Effector memory CD8-positive, alpha-beta T cell (primary cell): Measurements from ENCODE around the gene AIDA.

Source experiments
- ATAC-seq: fragments of 150-1000 bp; cut with Tn5 transposase; replicated peaks from 2 replicates; pipeline ENCODE4 v1.10.0; 2021; ENCODE audit warnings: mild to moderate bottlenecking, moderate library complexity
- DNase-seq, 3 experiments: peaks; one replicate each; pipeline ENCODE4 v3.0.0; 2021
- H3K27ac Mint-ChIP-seq, 2 donors: one replicate each; pipeline ENCODE4 v1.8.0; 2022; ENCODE audit warnings: mild to moderate bottlenecking in 2 of 2, mixed read lengths in 2 of 2, moderate library complexity in 2 of 2
- H3K27me3 Mint-ChIP-seq, 2 donors: one replicate each; pipeline ENCODE4 v1.8.0; 2022; ENCODE audit warnings: mixed read lengths in 2 of 2
- H3K36me3 Mint-ChIP-seq: one replicate; pipeline ENCODE4 v1.8.0; 2022; ENCODE audit warnings: mild to moderate bottlenecking, moderate library complexity, mixed read lengths; ENCODE audit not compliant: insufficient read depth
- H3K4me1 Mint-ChIP-seq, 2 donors: one replicate each; pipeline ENCODE4 v1.8.0; 2022; ENCODE audit warnings: low read depth in 2 of 2, mixed read lengths in 2 of 2
- H3K4me3 Mint-ChIP-seq, 2 donors: one replicate each; pipeline ENCODE4 v1.8.0; 2022; ENCODE audit warnings: mild to moderate bottlenecking in 2 of 2, mixed read lengths in 2 of 2, moderate library complexity in 2 of 2
- H3K9me3 Mint-ChIP-seq, 2 donors: one replicate each; pipeline ENCODE4 v1.8.0; 2022; ENCODE audit warnings: mixed read lengths in 2 of 2

The AIDA gene

DNA sequence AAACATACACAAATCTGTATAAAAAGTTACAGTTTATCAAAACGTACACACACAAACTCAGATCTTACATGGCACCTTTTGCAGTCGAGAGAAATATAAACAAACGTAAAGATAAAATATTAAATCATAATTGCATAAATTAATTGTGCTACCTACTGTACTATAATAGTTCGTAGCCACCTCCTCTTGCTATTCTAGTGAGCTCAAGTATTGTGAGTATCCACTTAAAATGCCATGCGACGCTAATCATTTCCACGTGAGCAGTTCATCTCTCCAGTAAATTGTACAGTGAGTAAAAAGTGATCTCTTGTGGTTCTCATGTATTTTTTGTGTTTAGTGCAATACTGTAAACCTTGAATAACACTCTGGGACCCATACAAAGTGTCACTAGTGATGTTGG, 88.1 kb downstream of the AIDA start:
- ATAC-seq = no peak
- Mint-ChIP-seq H3K4me3 (no peak overlapping the region), H3K4me1 (peaks cover 17 to 28% of the 10 kb centered on the region in 2 donors), H3K36me3 (peaks cover 53% of the 10 kb centered on the region), H3K27me3 (no peaks in the 10 kb centered on the region), H3K9me3 (no peaks in the 10 kb centered on the region), H3K27ac (no peak overlapping the region)
- DNase-seq = no peak

DNA sequence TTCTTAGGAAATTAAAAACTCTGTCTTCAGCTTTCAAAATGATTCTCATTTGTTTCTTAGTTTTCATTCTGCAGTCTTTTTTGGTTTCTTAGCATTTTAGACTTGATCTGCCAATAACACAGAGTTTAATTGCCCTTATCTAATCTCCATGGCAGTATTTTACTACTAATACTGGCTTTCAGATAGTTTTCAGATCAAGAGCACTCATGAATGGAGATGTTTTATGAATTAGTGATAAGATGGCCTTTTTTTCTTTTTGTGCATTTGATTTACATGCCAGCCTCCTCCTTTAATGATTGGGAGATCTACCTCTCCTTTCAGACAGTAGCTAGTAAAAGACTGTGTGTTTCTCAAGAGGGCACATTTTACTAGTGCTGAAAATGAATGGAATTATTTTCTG, 88.8 kb downstream of the AIDA start:
- ATAC-seq = no peak
- Mint-ChIP-seq H3K27me3 (no peaks in the 10 kb centered on the region), H3K4me1 (peaks cover 25 to 30% of the 10 kb centered on the region in 2 donors), H3K36me3 (peaks cover 54% of the 10 kb centered on the region), H3K9me3 (no peaks in the 10 kb centered on the region), H3K4me3 (no peak overlapping the region), H3K27ac (no peak overlapping the region)
- DNase-seq = no peak

DNA sequence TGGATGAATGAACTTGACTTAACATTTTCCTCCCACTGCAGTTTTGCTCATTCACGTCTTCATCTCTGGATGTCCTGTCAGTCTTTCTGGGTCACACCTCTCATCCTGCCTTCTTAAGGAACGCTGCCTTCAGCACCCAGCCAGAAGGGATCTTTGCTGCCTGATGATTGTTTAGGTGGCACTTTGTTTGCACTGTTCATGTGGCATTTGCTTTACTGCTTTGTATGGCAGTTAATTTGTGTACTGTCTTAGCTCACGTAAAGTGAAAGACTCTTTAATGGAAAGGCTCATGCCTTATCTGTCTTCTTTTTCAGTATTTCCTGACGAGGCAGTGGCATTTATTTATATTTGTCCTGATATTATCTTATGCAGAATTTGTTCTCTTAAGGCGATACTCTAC, 89.5 kb downstream of the AIDA start:
- Mint-ChIP-seq H3K27me3 (no peaks in the 10 kb centered on the region), H3K4me1 (peaks cover 25 to 30% of the 10 kb centered on the region in 2 donors), H3K4me3 (no peak overlapping the region), H3K36me3 (peaks cover 53% of the 10 kb centered on the region), H3K9me3 (no peaks in the 10 kb centered on the region), H3K27ac (no peak overlapping the region)
- no peak for ATAC-seq
- no peak for DNase-seq

DNA sequence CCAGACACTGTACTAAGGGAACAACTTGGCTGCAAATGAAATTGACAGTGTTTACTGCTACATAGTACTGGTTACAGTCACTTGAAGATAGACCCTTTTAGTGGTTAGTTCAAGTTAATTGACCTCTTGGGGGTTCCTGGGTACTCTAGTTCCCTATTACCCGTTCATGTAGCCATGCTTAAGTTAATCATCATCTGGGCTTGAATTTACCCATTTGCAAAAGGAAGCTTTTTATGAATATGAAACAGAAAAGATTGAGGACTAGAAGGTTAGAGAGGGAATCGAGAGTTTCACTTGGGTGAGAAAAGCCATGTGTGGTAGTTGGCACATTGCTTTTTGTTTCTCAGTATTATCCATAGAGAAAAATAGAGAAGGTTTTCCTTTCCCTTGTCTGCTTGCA, 91.7 kb downstream of the AIDA start:
- Mint-ChIP-seq H3K4me1 (peaks cover 27 to 30% of the 10 kb centered on the region in 2 donors), H3K27me3 (peaks cover 2 to 7% of the 10 kb centered on the region in 2 donors), H3K36me3 (peaks cover 44% of the 10 kb centered on the region), H3K27ac (no peak overlapping the region), H3K9me3 (no peaks in the 10 kb centered on the region), H3K4me3 (no peak overlapping the region)
- DNase-seq = no peak
- ATAC-seq = no peak

DNA sequence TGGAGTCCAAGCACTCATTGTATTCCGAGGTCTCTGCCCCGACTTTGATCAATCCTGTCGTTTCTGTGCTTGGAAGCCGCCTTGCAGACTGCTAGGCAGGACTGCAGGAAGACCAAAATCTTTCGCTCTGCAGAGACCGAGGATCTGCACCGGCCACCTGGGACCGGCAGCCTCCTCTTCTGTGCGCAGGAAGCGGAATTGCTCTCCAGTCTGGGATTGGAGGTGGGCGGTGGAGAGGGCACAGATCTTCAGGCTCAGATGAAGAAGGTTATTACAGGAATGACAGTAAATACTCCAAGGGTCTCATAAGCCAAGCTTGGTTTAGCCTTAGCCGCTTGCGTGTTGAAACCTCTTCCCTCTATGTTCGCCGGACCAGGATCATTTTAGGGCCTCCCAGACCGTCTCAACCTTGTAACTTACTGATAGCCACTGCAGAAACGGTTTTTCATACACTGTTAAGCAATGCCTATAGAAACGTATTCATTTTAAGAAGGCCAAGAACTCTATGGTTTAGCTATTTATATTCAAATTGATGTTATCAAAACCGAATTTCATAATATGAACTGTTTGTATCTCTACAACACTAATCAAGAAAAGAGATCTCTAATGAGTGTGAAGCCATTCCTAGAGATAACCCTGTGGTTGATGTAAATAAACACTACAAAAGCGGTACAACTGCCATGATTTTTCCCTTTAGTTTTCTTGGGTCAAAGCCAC, 93.3 kb downstream of the AIDA start:
- peaks cover 27 to 30% of the 10 kb centered on the region in 2 donors for H3K4me1 Mint-ChIP-seq
- DNase-seq (no peak), ATAC-seq (no peak)
- H3K27me3 Mint-ChIP-seq = peaks cover 16 to 19% of the 10 kb centered on the region in 2 donors
- peak overlapping the region; percentile 84 to 90 for H3K4me3 Mint-ChIP-seq
- no peaks in the 10 kb centered on the region for H3K9me3 Mint-ChIP-seq
- H3K27ac Mint-ChIP-seq = peak overlapping the region; percentile 97 to 98
- H3K36me3 Mint-ChIP-seq = peaks cover 37% of the 10 kb centered on the region
